Esophagus mucosa (tissue), 1 donor: ENCODE data around the gene CYSLTR2. TPM values are rescaled to one million over a fixed set of nuclear protein-coding genes. Genes with fewer than 3 reads are reported as not detected.
A peak's percentile ranks its signal among the peaks of the same experiment; 100 is the strongest.
"Not testable (repeated sequence)": the region's sequence is repeated elsewhere in the genome, so short reads cannot be mapped to it uniquely, and the experiment has no call there.

Source experiments
- ATAC-seq: fragments of 200-7000 bp; cut with Tn5 transposase; one replicate; pipeline ENCODE4 v1.9.1; 2020
- total RNA-seq: library from RNA; stranded (reverse); gene quantifications from one replicate; pipeline ENCODE4 v1.2.4, GENCODE V29; 2023
- donor health status: DM: yes; HTN: yes; CAD: no.

The CYSLTR2 gene
- total RNA-seq, 1 donor from 2014 or later = 0.24 TPM

- ATAC-seq = not testable (repeated sequence)
These were observed 42.9 kb downstream of the CYSLTR2 start for GRCh38 chr13:48696676-48697075.

DNA sequence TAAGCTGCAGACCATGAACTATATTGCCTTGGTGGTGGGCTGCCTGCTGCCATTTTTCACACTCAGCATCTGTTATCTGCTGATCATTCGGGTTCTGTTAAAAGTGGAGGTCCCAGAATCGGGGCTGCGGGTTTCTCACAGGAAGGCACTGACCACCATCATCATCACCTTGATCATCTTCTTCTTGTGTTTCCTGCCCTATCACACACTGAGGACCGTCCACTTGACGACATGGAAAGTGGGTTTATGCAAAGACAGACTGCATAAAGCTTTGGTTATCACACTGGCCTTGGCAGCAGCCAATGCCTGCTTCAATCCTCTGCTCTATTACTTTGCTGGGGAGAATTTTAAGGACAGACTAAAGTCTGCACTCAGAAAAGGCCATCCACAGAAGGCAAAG, 53.7 kb downstream of the CYSLTR2 start:
- ATAC-seq = no peak

- no peak for ATAC-seq
These were observed 55.0 kb downstream of the CYSLTR2 start for GRCh38 chr13:48708764-48709163.

DNA sequence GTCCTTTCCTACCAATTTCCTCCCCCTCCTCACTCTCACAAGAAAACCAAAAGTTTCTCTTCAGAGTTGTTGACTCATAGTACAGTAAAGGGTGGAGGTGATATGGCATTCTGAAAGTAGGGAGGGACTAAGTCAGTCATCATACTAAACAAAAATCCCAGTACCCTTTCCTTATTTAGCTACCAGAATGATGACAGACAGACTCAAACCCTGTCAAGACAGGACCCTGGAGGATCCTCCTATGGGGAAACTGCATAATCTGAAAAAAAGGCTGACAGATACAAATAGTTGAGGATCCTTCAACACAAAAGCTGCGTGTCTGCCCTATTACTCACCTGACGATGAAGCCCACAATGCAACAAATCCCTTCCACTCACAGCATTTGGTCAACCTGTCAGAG, 55.5 kb downstream of the CYSLTR2 start:
- ATAC-seq = peak; percentile 58

DNA sequence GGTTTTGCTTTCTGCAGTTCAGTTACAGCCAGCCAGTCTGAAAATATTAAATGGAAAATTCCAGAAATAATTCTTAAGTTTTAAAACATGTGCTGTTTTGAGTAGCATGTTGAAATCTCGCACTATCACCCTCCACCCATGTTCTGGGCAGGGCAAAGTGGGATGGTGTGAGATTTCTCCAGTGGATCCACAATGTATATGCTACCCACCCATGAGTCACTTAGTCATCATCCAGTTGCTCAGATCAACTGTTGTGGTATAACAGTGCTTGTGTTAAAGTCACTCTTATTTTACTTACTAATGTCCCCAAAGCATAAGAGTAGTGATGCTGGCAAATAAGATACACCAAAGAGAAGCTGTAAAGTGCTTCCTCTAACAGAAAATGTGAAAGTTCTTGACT, 56.4 kb downstream of the CYSLTR2 start:
- ATAC-seq = no peak

DNA sequence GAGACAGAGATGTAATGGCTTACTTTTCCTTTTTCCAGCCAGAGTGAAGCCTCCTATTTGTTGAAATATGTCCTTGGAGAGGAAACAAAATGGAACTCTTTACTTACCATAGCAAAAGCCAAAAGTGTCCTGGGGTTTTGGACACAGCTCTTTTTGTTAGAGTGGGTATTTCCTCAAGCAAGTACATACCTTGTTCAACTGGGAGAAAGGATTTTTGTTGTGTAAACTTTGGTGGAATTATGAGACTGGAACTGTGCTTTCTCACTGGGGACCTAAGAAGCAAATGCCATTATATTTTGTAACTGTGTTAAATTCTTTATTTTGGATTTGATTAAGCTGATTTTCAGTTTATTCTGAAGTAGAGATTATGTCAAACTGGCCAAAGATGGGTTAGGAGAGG, 58.4 kb downstream of the CYSLTR2 start:
- ATAC-seq = no peak

GRCh38 chr13:48715977-48716376, 62.2 kb downstream of the CYSLTR2 start:
- no peak for ATAC-seq

DNA sequence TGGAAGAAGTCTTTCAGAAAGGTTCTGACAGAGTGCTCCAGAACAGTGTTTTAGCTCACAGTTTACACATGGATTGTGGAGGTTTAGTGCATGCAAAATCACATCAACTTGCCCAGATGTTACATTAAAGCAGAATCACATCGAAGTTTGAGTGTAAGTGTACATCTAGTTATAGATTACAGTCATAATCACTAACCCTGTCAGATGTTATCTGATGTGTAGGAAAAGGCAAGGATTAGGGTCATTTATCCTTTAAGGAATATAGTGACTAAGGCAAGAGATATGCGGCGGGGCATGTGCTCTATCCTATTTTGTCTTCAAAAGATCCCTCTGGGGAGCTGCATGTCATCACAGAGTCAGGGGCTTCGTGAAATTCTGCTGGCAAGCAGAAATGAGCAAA, 66.9 kb downstream of the CYSLTR2 start:
- ATAC-seq = no peak

- no peak for ATAC-seq
These were observed 69.4 kb downstream of the CYSLTR2 start for GRCh38 chr13:48723168-48723567.

DNA sequence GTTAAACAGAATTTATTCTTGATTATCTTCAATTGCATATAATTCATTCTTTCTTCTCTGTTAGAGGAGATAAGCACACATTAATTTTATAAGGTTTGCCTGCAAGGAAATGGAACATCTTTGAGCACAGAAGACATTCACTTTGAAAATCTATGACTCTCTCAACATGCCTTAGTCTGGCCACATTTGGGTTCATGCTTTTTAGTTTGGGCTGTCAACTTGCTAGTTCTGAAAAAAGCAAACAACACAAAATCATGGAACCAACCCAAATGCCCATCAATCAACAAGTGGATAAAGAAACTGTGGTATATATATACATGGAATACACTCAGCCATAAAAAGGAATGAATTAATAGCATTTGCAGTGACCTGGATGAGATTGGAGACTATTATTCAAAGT, 71.5 kb downstream of the CYSLTR2 start:
- no peak for ATAC-seq

DNA sequence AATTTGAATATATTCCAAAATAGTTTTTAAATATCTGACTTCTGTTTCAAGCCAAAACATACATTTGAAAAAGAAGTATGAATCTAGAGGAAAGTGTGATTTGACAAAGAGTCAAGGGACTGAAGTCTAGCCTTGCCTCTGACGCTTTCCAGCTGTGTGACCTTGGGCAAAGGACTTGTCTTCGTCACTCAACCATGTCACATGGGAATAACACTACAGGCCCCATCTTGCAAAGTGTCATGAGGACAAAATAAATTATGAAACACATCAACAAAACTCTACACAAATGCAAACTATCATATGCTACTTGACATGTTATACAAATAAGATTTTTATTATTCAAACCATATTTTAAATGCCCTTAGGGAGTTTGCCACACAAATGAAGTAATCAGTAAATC, 73.0 kb downstream of the CYSLTR2 start:
- no peak for ATAC-seq

- no peak for ATAC-seq
These were observed 73.7 kb downstream of the CYSLTR2 start for GRCh38 chr13:48727241-48728011.

- ATAC-seq = no peak
These were observed 74.5 kb downstream of the CYSLTR2 start for GRCh38 chr13:48728226-48728625.

DNA sequence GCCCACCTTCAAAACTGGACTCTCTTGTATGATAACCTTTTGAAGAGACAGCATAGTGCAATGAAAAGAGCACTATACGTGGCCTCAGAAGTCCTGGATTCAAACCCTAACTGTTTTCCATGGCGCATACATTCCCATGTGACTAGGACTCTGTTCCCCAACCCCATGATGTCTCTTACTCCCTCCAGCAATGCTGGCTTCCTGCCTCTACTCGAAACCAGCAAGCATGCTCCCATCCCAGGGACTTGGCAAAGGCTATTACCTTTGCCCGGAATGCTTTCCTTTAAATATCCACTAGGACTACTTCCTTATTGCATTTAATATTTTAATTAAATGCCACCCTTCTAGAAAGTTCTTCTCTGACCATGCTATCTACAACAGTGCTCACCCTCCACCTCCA, 75.1 kb downstream of the CYSLTR2 start:
- ATAC-seq = no peak

DNA sequence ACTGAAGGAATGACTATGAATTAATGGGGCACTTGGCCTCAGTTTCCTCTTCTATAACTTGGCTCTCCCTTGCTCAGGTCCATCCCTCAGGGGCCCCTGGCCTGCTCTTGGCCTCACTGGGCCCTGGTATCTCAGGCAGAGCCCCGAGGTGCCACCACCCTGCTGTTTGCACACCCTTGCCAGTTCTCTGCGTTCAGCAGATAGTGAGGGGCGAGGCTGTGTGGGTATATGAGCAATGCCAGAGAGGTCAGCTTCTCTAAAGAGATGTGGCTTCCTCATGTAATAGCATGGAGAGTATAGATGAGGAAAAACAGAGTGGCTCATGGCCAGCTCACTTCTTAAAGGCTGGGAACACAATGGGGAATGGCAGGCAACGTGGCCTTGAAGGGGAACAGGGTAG, 76.1 kb downstream of the CYSLTR2 start:
- ATAC-seq = no peak

DNA sequence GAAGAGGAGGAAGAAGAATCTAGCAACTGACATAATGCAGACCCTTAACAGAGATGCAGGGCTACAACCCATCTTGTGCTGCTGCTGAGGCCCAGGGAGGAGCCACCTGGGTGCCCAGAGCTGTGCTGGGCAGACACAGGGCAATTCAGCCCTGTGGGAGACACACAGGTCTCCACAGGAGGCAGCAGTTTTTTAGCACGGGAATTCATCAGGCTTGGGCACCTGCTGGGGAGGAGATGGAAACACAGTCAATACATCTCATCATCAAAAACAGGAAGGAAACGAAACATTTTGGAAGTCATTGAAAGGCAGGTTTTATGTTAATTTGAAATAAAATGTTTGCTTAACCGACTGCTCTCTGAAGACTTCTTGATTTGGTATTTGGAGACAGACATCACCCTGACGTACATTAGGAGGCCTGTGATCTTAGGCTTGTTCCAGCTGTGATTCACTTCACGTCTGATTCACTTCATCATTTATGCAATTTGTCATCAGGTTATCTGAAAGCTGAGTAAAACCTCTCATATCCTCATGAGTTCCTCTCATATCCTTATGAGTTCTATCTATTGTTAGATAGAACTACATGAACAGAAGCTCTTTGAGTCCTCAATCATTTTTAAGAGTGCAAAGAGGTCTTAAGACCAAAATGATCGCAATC, 77.4 kb downstream of the CYSLTR2 start:
- ATAC-seq = peak; percentile 70

- peak; percentile 78 for ATAC-seq
These were observed 78.3 kb downstream of the CYSLTR2 start for GRCh38 chr13:48731957-48732569.

DNA sequence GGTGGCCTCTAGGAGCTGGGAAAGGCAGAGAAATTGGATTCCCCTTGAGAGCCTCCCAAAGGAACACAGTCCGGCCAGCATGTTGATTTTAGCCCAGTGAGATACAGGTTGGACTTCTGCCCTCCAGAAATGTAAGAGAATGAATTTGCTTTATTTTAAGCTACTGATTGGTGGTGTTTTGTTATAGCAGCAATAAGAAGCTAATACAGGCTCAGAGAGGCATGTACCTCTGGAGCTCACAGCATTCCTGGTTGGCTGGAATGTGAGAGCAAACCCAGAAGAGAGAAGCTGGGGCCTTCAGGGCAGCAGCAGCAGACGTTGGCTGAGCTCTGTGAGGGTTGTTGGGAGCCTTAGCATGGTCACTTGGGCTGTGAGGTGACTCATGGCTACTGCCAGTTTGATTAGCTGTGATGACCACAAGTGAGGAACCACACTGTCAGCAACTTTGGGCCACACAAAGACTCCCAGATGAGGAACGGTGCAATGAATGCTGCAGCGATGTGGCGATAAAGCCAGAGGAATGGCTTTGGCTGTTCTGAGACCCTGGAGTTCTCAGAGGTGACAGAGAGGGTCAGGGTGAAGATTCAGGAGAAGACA, 80.1 kb downstream of the CYSLTR2 start:
- no peak for ATAC-seq

DNA sequence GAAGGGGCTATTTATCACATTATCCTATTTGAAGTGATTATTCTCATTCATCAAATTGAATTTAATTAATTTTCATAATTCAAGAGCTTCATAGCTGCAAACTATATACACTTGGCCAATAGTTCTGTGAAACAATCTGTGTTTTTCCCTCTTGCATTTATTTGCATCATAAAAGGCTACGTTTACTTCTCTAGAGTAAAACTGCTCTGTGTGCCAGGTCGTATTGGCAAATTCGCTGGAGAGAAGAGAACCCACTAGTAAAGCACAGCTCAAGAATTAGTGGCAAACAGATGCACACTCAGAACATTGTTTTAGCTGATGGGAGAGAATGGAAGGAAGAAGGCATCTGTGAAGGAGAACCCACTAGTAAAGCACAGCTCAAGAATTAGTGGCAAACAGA, 81.8 kb downstream of the CYSLTR2 start:
- ATAC-seq = no peak

DNA sequence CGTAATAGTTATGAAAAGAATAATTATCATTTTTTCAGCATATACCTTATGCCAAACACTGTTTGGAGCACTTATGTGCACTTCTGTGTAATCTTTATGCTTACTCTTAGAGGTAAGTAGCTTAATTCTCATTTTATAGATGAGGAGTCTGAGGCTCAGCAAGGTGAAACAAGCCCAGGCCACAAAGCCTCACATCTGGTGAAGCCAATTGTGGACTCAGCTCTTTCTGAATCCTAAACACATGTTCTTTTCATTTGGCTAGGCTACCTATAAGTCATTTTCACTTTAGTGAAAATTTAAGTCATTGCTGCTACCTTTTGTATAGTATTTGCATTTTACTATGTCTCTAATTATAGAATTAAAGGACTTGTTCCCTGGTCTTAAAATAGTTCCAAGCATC, 84.0 kb downstream of the CYSLTR2 start:
- ATAC-seq = no peak

DNA sequence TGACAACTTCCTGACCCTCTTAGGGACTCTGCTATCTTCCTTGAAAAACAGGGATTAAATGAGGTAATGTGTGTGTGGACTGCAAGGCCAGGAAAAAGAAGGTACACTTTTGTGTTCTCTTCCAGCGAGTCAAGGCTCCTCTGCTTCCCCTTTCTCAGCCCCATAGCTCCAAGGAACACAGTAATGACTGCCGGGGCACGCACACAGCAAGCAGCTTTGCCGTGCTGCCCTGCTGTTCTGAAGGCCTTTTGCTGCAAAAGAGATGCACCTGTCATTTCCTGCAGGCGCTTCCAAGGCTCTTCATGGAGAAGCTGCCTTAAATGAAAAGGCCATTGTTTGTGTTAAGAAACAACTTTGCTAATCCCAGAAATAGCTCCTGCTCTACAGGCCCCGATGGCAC, 84.6 kb downstream of the CYSLTR2 start:
- no peak for ATAC-seq

DNA sequence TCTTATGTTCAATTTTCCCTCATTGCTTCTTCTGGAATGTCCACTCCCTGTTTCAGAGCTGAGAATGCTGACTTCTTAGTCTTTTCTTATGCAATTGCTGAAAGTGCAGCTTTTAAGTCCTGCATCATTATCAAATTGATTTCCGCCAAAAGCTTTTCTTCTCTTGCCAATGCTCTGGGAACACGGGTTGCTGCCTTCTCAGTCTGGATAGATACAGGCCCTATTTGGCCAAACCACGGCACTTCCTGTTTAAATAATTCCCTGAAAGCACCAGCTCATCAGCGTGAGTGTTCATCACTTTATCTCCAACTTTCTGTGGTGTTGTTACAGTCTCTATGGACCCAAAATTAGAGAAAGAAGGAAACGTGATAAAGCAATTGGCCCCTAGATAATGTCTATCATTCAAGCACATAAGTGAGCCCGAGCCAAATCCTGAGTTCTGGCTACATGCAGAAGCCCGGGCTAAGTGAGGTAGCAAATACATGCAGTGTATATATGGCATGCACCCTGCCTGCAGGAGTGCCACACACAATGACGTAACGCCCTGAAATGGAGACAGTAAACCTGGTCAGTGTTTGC, 85.7 kb downstream of the CYSLTR2 start:
- no peak for ATAC-seq

GRCh38 chr13:48741377-48741776, 87.6 kb downstream of the CYSLTR2 start:
- ATAC-seq = no peak
